Natural killer cell (primary cell): ENCODE data around the gene MEAK7. TPM values are rescaled to one million over a fixed set of nuclear protein-coding genes. Genes with fewer than 3 reads are reported as not detected.

Experiments
- ATAC-seq, 3 donors: fragments of 150-1000 bp in 2 of 3; fragments of 200-7000 bp in 1 of 3; cut with Tn5 transposase; 1 replicate in 1 of 3; 2 replicates in 2 of 3; pipeline ENCODE4 v1.10.0; 2021; ENCODE audit warnings: mild to moderate bottlenecking in 2 of 3, moderate library complexity in 2 of 3
- DNase-seq, 2 donors: peaks; one replicate each; pipeline versions ENCODE4 v3.0.0 to v3.0.0-alpha.2; 2013 to 2021; ENCODE audit warnings: mixed read lengths in 1 of 2
- H3K27ac ChIP-seq: one replicate; pipeline ENCODE4 v1.5.1; 2013; ENCODE audit warnings: mild to moderate bottlenecking, low read length
- H3K27me3 ChIP-seq: one replicate; pipeline ENCODE4 v1.6.1; 2013; ENCODE audit warnings: low read length; ENCODE audit not compliant: control insufficient read depth, insufficient read depth
- H3K36me3 ChIP-seq: one replicate; pipeline ENCODE4 v1.6.1; 2013; ENCODE audit warnings: low read length; ENCODE audit not compliant: control insufficient read depth, insufficient read depth
- H3K4me1 ChIP-seq: one replicate; pipeline ENCODE4 v1.6.1; 2013; ENCODE audit warnings: low read length; ENCODE audit not compliant: control insufficient read depth, insufficient read depth
- H3K4me3 ChIP-seq: one replicate; pipeline ENCODE4 v1.5.1; 2013; ENCODE audit warnings: low read length
- H3K9me3 ChIP-seq: one replicate; pipeline ENCODE4 v1.6.1; 2013; ENCODE audit warnings: low read length; ENCODE audit not compliant: control insufficient read depth, insufficient read depth
- H3K27ac Mint-ChIP-seq, 2 donors: one replicate each; pipeline ENCODE4 v1.8.0; 2022; ENCODE audit warnings: mild to moderate bottlenecking in 2 of 2, mixed read lengths in 2 of 2, moderate library complexity in 1 of 2
- H3K27me3 Mint-ChIP-seq, 2 donors: one replicate each; pipeline ENCODE4 v1.8.0; 2022; ENCODE audit warnings: low read depth in 2 of 2, mixed read lengths in 2 of 2
- H3K36me3 Mint-ChIP-seq: one replicate; pipeline ENCODE4 v1.8.0; 2022; ENCODE audit warnings: mixed read lengths
- H3K4me1 Mint-ChIP-seq, 2 donors: one replicate each; pipeline ENCODE4 v1.8.0; 2022; ENCODE audit warnings: mixed read lengths in 2 of 2
- H3K4me3 Mint-ChIP-seq: one replicate; pipeline ENCODE4 v1.8.0; 2022; ENCODE audit warnings: mild to moderate bottlenecking, moderate library complexity, mixed read lengths
- H3K9me3 Mint-ChIP-seq, 2 donors: one replicate each; pipeline ENCODE4 v1.8.0; 2022; ENCODE audit warnings: mixed read lengths in 2 of 2
- CTCF ChIP-seq: fragments of 200-600 bp; IDR thresholded peaks from one replicate; pipeline ENCODE4 v1.8.0; 2022; ENCODE audit warnings: antibody characterized with exemption
- WGBS: methylation state at CpG from one replicate; pipeline ENCODE4 v1.1.7; 2013; ENCODE audit warnings: missing lambda C conversion rate; ENCODE audit not compliant: insufficient coverage; 5-methylcytosine and 5-hydroxymethylcytosine counted together
- intact Hi-C: fragments of 100-400 bp; cut with micrococcal nuclease; formaldehyde crosslinking; loops from one replicate; pipeline ENCODE4 v1.14.2; 2022
- total RNA-seq, 4 donors: library from RNA; stranded (reverse); fragments of 120-200 nt in 1 of 4; gene quantifications; one replicate each; pipeline versions ENCODE4 v1.2.3 to v1.2.4, GENCODE V29; 2013 to 2022

Gene MEAK7
- total RNA-seq, 3 donors from 2014 or later (not counting 1 experiment from before 2014, with no cell fraction given), result 4.8 to 8.5 (median 4.8) TPM

GRCh38 chr16:84461029-84461412 lies 43.4 kb downstream of the MEAK7 start:
- no peaks in the 10 kb centered on the region for H3K36me3 Mint-ChIP-seq
- H3K27ac Mint-ChIP-seq, result no peak overlapping the region
- no peaks in the 10 kb centered on the region for H3K4me1 Mint-ChIP-seq
- WGBS, result 90% methylated on average over 8 of the region's 8 CpGs
- Histone ChIP-seq H3K36me3 (no peaks in the 10 kb centered on the region), H3K4me1 (no peaks in the 10 kb centered on the region), H3K9me3 (no peaks in the 10 kb centered on the region), H3K27ac (no peak overlapping the region), H3K27me3 (no peaks in the 10 kb centered on the region), H3K4me3 (no peak overlapping the region)
- H3K9me3 Mint-ChIP-seq, result peaks cover 0 to 3% of the 10 kb centered on the region in 2 donors
- H3K27me3 Mint-ChIP-seq, result peaks cover 0 to 2% of the 10 kb centered on the region in 2 donors
- intact Hi-C loops, result no loop called here
- ATAC-seq (no peak), DNase-seq (no peak)
- no peak for TF ChIP-seq CTCF
- no peak overlapping the region for H3K4me3 Mint-ChIP-seq

GRCh38 chr16:84460406-84461028 lies 43.9 kb downstream of the MEAK7 start:
- no peak for DNase-seq
- H3K27ac Mint-ChIP-seq, result no peak overlapping the region
- intact Hi-C loops, result no loop called here

DNA sequence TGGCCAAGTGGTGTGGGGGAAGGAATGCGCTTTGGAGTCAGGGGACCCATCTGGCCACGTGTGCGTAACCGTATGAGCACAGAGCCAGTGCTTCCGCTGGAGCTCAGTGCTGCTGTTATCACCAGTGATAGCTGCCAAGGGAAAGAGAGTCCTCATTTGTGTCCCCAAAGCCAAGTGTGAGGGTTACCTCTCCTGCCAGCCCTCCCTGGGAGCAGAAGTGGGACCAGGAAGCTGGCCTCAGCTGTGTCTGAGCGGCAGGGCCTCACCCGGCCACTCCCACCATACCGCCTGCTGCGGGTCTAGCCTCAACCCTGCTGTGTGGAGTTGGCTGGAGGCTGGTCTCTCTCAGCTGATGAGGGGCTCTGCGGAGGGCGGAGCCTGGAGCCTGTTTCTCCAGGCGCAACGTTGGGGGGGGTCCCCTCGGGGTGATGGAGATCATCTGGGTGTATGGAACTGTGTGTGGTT lies 44.5 kb downstream of the MEAK7 start:
- Mint-ChIP-seq H3K9me3 (no peaks in the 10 kb centered on the region), H3K27ac (no peak overlapping the region), H3K4me1 (no peaks in the 10 kb centered on the region), H3K27me3 (peaks cover 0 to 2% of the 10 kb centered on the region in 2 donors), H3K4me3 (no peak overlapping the region), H3K36me3 (no peaks in the 10 kb centered on the region)
- Histone ChIP-seq H3K36me3 (no peaks in the 10 kb centered on the region), H3K9me3 (no peaks in the 10 kb centered on the region), H3K27me3 (no peaks in the 10 kb centered on the region), H3K27ac (no peak overlapping the region), H3K4me3 (no peak overlapping the region), H3K4me1 (no peaks in the 10 kb centered on the region)
- DNase-seq (no peak), ATAC-seq (no peak)
- no peak for TF ChIP-seq CTCF
- intact Hi-C loops, result no loop called here
- WGBS, result 90% methylated on average over 14 of the region's 14 CpGs

More at GRCh38 chr16:84460406-84461028, 43.9 kb downstream of the MEAK7 start:
- no peaks in the 10 kb centered on the region for H3K4me1 ChIP-seq
- WGBS, result 84% methylated on average over 20 of the region's 20 CpGs
- H3K36me3 Mint-ChIP-seq, result no peaks in the 10 kb centered on the region
- ATAC-seq, result no peak
- peaks cover 0 to 2% of the 10 kb centered on the region in 2 donors for H3K27me3 Mint-ChIP-seq
- no peak for TF ChIP-seq CTCF
- no peaks in the 10 kb centered on the region for H3K27me3 ChIP-seq
- H3K9me3 ChIP-seq, result no peaks in the 10 kb centered on the region
- no peaks in the 10 kb centered on the region for H3K9me3 Mint-ChIP-seq
- no peak overlapping the region for H3K4me3 Mint-ChIP-seq
- H3K4me1 Mint-ChIP-seq, result no peaks in the 10 kb centered on the region
- H3K4me3 ChIP-seq, result no peak overlapping the region
- H3K27ac ChIP-seq, result no peak overlapping the region
- H3K36me3 ChIP-seq, result no peaks in the 10 kb centered on the region

- Histone ChIP-seq H3K4me3 (no peak overlapping the region), H3K27me3 (no peaks in the 10 kb centered on the region), H3K27ac (no peak overlapping the region), H3K9me3 (no peaks in the 10 kb centered on the region), H3K36me3 (no peaks in the 10 kb centered on the region), H3K4me1 (no peaks in the 10 kb centered on the region)
- H3K27ac Mint-ChIP-seq, result no peak overlapping the region
- no peaks in the 10 kb centered on the region for H3K4me1 Mint-ChIP-seq
- DNase-seq (no peak), ATAC-seq (no peak)
- H3K27me3 Mint-ChIP-seq, result no peaks in the 10 kb centered on the region
- intact Hi-C loops, result no loop called here
- no peak for TF ChIP-seq CTCF
- H3K4me3 Mint-ChIP-seq, result no peak overlapping the region
- no peaks in the 10 kb centered on the region for H3K36me3 Mint-ChIP-seq
- H3K9me3 Mint-ChIP-seq, result no peaks in the 10 kb centered on the region
- 100% methylated on average over 2 of the region's 2 CpGs for WGBS
These were observed 44.9 kb downstream of the MEAK7 start for GRCh38 chr16:84459533-84459894.
